ENCODE data around the gene AGRP.
"Not testable (repeated sequence)": the region's sequence is repeated elsewhere in the genome, so short reads cannot be mapped to it uniquely, and the experiment has no call there.

Gene AGRP, protein sequence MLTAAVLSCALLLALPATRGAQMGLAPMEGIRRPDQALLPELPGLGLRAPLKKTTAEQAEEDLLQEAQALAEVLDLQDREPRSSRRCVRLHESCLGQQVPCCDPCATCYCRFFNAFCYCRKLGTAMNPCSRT

DNA sequence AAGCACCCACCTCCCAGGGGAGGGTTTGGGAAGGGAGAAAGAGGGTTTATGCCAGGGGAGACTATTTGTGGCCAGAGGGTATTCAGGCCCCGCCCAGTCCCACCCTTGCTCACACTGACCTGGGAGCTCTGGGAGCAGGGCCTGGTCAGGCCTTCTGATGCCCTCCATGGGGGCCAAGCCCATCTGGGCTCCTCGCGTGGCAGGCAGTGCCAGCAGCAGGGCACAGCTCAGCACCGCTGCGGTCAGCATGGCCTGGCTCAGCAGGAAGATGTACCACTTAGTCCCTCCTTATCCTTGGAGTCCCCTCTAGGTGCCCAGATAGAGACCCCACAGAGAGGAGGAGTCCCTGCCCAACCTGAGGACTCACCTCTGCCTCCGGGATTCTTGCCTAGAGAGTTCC, at the start of gene AGRP:
Gene AGRP, minus strand, starts transcription at position 398 of the 400 bp plus-strand sequence. Its CDS starts 149 bp downstream, at position 249.
- no peak for DNase-seq (ENCODE audit: low read depth in 2 of 2)

DNA sequence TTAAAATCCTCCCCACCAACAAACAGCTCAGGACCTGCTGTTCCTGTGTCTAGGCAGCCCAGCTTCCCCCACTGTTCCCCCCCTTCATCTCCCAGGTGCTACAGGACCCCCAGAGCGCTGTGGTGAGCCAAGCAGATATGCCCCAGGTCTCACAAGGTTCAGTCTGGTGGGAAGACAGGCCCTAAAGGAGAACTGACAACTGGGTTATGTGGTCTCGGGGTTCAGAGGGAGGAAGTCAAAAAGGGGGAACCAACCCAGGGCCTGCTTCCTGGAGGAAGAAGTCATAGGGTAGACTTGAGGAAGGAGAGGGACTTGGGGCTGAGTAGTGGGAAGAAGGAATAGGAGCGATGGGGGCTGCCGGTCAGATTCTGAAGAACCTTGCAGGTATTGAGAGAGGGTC, 47.9 kb upstream of the AGRP start:
- no peak for DNase-seq (ENCODE audit: low read depth in 2 of 2)

DNA sequence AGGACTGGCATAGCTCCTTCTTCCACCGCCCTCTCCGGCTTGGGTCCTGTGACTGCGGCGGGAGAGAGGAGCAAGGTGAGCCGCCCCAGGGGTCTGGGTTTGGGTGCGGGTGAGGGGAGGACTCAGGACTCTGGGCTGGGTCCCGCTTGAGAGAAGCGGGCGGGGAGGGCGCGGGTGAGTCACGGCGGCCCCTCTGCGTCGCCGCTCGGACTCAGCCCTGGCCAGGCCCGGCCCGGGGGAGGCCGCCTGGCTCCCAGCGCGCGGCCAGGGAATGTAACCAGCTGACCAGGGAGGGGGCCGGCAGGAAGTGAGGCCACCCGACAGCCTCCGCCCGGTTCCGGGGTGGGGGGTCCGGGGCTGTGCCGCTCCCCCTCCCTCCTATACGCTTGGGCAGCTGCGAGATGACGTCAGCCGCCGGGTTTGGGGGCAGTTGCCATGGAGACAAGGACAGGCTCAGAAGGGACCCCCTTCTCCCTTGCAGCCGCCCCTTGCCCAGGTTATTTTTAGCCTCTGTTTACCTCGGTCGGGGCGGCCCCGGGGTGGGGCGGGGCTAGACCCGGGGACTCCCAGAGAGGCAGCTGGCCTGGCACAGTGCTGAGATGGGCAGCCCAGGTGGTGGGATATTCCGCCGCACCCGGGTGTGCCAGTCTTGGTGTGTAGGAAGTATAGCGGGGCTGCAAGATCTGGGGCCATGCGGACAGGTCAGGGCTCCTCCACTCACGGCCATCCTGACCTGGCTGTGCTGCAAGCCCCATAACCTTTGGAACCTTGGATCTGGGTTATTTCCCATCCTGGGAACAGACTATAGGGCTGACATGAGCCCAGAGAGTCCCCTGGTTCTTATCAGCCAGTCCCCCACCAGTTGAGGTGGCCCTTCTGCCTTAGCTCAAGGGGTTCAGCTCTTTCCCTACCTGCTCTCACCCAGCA, 46.9 kb upstream of the AGRP start:
- DNase-seq (ENCODE audit: low read depth in 2 of 2): no peak

DNA sequence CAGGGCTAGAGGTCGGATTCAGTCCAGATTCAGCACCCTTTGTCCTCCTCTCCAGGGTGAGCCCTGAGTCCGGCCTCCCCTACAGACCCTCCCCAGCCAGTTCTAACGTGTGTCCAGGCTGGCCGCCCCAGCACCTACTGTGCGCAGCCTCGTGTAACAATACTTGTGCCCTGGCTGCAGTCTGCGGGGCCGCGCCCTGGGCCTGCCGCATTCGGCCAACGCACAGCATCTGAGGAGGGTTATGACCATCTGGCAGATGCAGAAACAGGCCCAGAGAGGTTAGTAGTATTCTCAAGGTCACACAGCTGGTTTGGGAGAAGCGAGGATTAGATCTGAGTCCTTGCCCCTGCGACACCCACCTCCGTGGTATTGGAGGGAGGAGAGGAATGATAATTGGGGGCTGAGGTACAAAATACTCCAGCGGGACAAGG, 46.2 kb upstream of the AGRP start:
- DNase-seq (ENCODE audit: low read depth in 2 of 2): no peak

DNA sequence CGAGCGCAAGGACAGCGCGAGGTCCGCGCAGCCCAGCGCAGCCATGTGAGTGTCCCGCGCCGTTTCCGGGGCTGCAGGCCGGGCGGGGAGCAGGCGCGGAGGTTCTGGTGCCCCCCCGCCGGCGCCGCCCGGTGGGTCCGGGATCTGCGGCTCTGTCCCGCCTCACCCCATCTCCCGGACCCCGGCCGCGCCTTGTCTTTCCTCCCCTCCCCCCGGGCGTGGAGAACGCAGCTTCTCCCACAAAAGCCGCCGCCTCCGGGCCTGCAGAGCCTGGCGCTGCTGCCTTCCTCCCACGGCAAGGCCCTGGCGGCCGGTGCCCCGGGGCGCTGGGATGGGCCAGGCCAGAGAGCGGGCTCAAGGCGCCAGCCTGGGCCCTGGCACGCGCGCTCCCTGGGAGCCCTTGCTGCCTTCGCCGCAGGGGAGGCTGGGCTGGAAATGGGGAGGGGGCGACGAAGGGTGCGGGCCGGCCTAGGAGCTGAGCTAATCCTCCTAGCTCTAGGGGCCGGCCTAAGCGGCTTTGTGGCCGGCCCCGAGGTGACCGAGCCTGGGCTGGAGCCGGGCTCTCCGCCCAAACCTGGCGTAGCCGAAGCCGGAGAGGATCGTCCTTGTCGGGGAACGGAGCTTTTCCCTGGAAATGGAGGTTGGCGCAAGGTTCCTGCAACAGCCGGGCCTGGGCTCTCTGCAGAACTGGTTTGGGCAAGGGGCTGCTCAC, 45.7 kb upstream of the AGRP start:
- no peak for DNase-seq (ENCODE audit: low read depth in 2 of 2)

DNA sequence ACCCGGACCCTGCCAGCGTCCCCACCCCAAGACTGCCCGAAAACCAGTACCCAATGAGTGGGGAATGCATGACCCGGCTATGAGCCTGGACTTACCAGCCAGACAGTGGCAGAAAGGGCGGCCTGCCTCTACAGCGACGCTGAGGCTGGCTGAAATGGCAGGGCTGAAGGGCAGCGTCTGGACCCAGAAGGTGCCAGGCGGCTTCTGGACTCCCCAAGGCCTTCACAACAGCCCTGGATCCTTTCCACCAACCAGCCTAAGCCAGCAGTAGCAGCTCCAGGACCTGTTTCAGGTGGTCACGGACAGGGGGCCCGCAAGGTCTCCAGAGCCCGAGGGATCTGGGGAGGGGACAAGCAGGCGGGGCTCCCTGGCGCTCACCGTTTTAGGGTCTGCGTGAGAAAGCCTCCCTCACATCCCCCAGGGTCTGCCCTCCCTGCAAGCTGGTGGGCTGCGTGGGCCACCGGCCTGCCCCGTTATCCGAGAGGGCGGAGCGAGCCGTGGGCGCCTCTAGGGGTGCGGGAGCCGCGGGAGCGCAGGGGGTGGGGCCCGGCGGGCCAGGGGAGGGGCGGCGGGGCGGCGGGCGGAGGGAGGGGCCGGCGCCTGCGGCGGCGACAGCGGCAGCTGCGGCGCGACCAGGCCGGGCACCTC, 45.0 kb upstream of the AGRP start, which contains the start of gene RIPOR1:
Gene RIPOR1, plus strand, starts transcription at position 608 of the 648 bp plus-strand sequence. CDS start 9,618 bp downstream, outside the sequence.
- no peak for DNase-seq (ENCODE audit: low read depth in 2 of 2)

DNA sequence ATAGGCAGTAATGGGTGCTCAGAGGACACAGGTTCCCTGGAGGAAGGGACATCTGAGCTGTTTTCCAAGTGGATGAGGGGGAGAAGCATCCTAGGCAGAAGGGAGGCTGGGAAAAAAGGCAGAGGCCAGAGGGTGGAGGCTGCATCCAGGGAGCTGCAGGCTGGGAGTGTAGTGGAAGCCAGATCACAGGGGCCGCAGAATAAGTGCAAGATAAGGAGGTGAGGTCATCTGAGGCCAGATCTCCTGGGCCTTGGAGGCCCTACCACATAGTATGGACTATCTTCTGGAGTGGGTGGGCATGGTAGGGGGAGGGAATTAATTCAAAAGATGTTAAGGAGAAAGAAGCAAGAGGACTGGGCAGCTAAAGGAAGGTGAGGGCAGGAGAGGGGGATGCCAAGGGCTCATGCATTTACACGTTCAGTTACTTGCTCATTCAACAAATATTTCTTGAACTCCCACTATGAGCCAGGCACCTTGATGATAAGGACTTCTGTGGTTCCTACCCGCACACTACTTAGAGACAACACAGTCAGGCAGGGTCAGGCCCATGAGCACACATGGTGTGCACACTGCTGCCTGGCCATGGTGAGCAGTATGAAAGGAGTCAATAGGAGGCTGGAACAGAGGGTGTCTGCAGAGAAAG, 42.9 kb upstream of the AGRP start:
- DNase-seq (ENCODE audit: low read depth in 2 of 2): no peak

DNA sequence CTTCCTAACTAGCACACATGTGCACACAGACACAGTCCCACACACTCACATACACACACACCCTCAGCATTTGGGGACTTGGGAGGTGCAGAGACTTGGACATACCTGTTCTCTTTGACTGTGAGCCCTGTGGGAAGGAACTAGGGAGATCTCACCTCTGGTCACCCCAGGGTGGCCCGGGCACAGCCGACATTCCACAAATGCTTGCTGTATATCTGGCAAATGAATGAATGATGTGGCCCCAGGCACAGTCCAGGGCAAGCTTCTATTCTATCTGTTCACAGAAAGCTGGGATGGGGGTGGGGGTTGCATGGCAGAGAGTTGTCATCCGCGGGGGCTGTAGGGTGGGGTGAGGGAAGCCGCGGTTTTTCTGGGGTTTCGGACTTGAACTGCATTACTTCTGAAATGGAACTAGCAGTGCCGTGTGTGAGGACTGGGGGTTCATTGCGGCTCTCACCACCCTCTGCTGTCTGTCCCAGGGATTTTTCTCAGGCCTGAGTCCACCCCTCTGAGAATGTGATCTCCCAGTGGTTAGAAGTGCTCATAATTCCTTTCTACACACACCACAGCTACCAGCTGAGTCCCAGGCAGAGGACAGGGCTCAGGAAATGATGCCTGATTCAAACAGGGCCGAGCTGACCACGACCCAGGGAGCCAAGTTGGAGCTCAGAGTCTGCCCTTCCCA, 42.0 kb upstream of the AGRP start:
- DNase-seq (ENCODE audit: low read depth in 2 of 2): no peak

DNA sequence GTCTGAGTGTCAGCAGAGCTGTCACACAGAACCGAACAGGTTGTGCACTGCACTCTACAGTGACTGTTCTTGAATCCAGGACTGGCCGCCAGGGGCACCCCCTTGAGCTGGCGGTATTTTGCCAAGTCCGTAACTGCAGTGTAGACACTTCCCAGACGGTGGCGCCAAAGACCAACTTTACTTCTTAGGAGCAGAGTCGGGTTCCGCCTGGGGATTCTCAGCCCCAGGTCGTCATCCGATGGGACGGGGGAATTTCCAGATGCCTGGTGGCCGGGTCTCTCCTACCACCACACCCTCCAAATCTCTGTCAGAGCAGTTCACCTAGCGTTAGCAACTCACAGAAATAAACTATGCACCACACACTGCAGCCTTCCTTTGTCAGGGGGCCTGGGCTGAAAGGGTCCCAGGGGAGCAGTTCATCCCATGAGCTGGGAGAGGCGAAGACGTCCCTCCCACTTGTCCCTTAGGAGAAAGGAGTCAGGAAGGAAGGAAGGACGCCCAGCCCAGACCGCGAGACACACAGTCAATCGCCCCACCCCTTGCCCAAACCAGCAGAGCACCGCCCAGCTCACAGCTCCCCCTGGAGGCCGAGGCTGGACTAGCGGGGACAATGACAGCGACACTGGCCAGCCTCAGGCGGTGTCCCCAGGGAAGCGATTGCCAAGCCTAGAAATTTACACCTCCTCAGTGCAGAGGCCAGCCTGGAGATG, 37.9 kb upstream of the AGRP start:
- DNase-seq (ENCODE audit: low read depth in 2 of 2): peak; percentile 93 to 96

DNA sequence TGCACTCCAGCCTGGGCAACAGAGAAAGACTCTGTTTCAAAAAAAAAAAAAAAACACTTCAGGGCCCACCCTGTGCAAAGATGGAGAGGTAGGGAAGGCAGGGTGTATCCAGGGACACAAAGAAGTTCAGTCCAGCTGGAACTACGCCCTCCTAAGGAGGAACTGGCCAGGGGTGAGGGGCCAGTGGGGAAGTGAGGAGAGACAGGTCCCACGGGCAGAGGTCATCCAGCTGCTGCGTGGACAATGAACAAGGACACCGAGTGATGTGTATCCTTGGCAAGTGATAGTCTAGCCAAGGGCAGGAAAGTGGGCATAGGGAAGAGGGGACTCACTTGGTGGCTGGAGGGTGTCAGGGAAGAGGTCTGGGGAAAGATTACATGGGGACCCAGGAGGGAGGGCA, 35.9 kb upstream of the AGRP start:
- no peak for DNase-seq (ENCODE audit: low read depth in 2 of 2)

DNA sequence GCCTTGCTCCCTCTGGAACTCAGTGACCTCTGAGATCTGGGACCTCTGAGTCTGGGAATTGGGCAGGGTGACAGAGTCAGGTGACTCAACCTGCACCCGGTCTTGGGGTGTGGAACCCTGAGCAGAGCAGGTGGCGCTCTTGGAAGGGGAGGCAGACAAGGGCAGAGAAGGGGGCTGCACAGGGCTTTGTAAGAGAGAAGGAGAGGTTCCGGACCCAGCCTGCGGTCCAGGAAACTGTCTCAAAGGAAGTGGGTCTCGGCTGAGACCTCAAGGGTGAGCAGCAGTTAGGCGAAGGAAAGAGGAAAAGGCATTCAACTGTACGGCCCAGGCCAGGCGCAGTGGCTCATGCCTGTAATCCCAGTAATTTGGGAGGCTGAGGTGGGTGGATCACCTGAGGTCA, 35.3 kb upstream of the AGRP start:
- DNase-seq (ENCODE audit: low read depth in 2 of 2): no peak

DNA sequence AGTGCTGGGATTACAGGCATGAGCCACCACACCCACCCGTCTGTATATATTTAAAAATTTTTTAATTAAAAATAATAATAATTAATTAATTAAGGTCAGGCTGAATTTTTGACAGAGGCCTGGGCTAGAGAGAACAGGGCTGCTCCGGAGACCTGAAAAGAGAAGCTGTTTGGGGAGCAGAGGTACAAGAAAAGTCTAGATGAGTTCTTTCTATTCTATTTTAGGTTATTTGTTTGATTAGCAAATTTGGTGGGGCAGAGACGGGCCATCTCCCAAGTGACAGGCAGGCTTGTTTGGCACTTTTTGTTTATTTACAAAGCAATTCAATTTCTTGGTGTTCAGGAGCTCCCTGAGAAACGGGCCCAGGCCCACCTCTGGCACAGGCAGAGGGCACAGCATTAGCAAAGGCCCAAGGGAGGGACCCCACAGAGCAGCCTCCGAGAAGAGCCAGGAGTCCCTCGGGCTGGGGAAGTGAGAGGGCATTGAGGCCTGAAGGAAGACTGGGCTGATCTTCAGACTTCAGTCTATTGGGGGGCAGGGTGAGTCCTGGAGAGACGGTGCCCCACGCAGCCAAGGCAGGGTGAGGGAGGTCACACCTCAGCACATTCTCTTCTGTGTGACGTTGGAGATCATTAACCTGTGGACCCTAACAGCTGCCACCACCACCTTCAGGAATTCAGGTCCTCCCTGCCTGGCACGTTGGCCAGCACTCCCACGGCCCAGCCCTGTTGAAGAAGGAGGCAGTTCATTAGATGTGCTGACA, 34.5 kb upstream of the AGRP start:
- DNase-seq (ENCODE audit: low read depth in 2 of 2): no peak

DNA sequence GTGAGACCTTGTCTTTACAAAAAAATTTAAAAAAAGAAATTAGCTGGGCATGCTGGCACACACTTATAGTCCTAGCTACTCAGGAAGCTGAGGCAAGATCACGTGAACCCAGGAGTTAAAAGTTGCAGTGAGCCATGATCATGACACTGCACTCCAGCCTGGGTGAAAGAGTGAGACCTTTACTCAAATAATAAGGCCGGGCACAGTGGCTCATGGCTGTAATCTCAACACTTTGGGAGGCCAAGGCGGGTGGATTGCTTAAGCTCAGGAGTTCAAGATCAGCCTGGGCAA, 33.8 kb upstream of the AGRP start:
- DNase-seq (ENCODE audit: low read depth in 2 of 2): no peak

DNA sequence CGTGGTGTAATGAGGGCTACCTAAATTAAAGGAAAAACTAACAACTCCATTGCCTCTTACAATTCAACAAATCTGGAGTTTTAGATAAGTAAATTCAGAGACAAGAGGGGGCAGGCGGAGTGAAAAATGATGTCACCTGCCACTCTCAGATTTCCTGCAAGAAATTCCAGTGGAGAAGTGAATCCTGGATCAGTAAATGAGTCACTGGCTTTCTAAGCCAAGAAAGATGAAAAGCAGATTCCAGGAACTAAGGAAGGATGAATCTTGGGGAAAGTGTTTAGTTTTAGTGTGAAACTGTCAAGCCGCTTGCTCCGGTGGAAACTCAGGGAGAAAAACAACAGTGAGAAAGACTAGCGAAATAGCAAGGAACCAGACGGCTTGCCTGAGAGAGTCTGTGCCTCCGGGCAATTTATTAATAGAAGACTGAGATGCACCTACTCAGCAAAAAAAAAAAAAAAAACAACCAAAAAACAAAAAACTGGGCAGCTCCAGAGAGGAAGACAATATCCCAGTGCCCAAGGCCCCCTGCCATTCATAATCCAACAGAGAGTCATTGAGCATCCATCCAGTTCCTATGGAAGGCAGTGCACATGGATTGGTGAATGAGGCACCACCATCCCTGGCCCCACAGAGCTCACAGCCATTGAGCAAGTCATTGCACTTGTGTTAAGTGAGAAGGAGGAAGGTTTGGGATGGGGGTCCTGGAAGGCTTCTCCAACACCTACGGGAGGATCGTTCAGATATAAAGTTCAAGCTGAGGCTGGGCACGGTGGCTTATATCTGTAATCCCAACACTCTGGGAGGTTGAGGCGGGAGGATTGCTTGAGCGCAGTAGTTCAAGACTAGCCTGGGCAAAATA, 33.2 kb upstream of the AGRP start:
- no peak for DNase-seq (ENCODE audit: low read depth in 2 of 2)

DNA sequence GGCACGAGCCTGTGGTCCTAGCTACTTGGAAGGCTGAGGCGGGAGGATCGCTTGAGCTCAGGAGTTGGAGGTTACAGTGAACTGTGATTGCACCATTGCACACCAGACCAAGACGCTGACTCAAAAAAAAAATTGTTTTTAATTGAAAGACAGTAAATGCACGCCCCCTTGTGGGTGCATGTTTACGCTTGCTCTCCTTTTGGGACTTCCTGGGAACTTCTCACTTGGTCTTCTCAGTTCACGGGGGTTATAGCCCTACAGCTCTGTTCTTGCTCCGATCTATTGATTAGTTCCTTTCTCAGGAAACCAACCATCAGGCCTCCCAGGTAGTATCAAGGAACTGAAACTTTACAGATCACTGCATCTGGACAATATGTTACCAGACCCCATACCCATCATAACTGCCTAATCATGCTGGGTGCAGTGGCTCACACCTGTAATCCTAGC, 31.1 kb upstream of the AGRP start:
- DNase-seq (ENCODE audit: low read depth in 2 of 2): peak; percentile 55 to 62

DNA sequence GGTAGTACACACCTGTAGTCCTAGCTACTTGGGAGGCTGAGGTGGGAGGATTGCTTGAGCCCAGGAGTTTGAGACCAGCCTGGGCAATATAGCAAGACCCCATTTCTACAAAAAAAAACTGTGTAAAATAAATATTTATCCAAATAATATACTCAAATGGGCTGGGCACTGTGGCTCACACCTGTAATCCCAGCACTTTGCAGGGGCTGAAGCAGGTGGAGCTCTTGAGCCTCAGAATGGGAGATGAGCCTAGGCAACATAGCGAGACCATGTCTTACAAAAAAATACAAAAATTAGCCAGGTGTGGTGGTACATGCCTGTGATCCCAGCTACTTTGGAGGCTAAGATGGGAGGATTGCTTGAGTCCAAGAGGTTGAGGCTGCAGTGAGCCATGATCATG, 30.5 kb upstream of the AGRP start:
- not testable (repeated sequence) for DNase-seq (ENCODE audit: low read depth in 2 of 2)

DNA sequence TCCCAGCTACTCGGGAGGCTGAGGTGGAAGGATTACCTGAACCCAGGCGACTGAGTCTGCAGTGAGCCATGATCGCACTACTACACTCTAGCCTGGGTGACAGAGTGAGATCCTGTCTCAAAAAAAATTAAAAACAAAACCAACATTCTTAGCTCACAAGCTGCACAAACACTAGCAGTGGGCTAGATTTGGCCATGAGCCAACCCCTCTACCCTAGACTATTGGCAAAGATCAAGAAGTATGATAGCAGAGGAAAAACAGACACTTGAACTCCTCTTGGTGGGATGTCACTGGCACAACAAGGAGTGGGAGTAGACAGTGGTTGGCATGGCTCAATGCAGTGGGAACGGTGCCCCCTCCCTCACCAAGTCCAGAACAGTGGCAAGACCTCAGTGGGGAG, 25.7 kb upstream of the AGRP start:
- DNase-seq (ENCODE audit: low read depth in 2 of 2): no peak

DNA sequence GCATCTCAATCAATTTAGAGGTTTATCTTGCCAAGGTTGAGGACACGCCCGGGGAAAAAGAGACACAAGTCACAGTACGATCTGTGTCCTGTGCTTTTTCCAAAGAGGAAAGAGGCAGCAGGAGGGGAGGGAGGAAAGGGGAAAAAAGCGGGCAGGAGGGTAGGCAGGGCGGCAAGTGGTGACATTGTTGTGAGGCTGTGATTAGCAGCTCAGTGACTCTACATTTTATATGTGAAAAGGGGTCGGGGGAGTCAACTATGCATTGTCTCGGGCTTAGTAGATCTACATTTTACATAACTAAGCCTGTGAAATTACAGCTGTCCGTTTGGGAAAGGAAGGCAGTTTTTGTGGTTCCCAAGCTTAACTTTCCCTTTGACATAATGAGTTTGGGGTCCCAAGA, 23.1 kb upstream of the AGRP start:
- no peak for DNase-seq (ENCODE audit: low read depth in 2 of 2)

All from stimulated activated CD8-positive, alpha-beta memory T cell treated with anti-CD3 and anti-CD28 coated beads, Interleukin-7, amount 100 ng/mL, for 1 hour (primary cell).